OCI-LY3 (cell line): ENCODE data around the gene TMEM255B.

Experiments
- EZH2phosphoT487 ChIP-seq: fragments of 200-600 bp; shearing (Covaris generic); IDR thresholded peaks from 2 replicates; pipeline ENCODE4 v1.6.1; 2018; ENCODE audit warnings: antibody characterized with exemption, mixed run types, low read depth
- TF ChIP-seq, protein P1 (sequence below): fragments of 200-600, 300-600 bp; sonication (generic); IDR thresholded peaks from 2 replicates; pipeline ENCODE4 v1.5.1; 2014; ENCODE audit warnings: antibody characterized with exemption, low read length, low read depth

DNA sequence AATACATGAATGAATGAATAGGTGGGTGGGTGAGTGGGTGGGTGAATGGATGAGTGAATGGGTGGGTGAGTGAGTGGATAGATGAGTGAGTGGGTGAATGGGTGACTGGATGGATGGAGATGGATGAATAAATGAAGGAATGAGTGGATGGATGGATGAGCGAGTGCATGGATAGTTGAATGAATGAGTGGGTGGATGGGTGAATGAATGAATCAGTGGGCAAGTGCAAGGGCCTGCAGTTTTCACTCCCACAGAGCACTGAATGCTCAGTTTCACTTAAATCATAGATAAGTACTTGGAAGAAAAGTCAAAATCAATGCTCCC, 92.4 kb downstream of the TMEM255B start:
- TF ChIP-seq, protein P1, sequence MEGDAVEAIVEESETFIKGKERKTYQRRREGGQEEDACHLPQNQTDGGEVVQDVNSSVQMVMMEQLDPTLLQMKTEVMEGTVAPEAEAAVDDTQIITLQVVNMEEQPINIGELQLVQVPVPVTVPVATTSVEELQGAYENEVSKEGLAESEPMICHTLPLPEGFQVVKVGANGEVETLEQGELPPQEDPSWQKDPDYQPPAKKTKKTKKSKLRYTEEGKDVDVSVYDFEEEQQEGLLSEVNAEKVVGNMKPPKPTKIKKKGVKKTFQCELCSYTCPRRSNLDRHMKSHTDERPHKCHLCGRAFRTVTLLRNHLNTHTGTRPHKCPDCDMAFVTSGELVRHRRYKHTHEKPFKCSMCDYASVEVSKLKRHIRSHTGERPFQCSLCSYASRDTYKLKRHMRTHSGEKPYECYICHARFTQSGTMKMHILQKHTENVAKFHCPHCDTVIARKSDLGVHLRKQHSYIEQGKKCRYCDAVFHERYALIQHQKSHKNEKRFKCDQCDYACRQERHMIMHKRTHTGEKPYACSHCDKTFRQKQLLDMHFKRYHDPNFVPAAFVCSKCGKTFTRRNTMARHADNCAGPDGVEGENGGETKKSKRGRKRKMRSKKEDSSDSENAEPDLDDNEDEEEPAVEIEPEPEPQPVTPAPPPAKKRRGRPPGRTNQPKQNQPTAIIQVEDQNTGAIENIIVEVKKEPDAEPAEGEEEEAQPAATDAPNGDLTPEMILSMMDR, result no peak
- TF ChIP-seq EZH2phosphoT487, result no peak
